A549 (cell line): Measurements from ENCODE around the gene ASPN.

Source experiments
- CTCF ChIP-seq: fragments of >200 bp; sonication (Bioruptor Twin); formaldehyde crosslinking; IDR thresholded peaks from 3 replicates; pipeline ENCODE4 v1.5.1; 2016
- HMGXB4 ChIP-seq: fragments of 250-450 bp; sonication (Bioruptor Pico); IDR thresholded peaks from 2 replicates; pipeline ENCODE4 v1.5.0; 2021; ENCODE audit warnings: mild to moderate bottlenecking, moderate library complexity, borderline replicate concordance
- JUN ChIP-seq, 2 experiments: fragments of >200 bp; sonication (Bioruptor Twin); formaldehyde crosslinking; IDR thresholded peaks; 2 replicates in 1 of 2; 3 replicates in 1 of 2; pipeline ENCODE4 v1.6.1; 2016 to 2017
- JUNB ChIP-seq: fragments of >200 bp; sonication (Bioruptor Twin); formaldehyde crosslinking; IDR thresholded peaks from 2 replicates; pipeline ENCODE4 v1.6.1; 2016
- POLR2A ChIP-seq: IDR thresholded peaks from 2 replicates; pipeline ENCODE4 v1.6.1; 2012; ENCODE audit warnings: mild to moderate bottlenecking, low read length
- POLR2AphosphoS2 ChIP-seq: conservative IDR thresholded peaks from 2 replicates; pipeline ENCODE4 v1.6.1; 2012; ENCODE audit warnings: low read length, improper control_type of control experiment, inconsistent platforms
- SMC3 ChIP-seq: fragments of >200 bp; sonication (Bioruptor Twin); formaldehyde crosslinking; IDR thresholded peaks from 3 replicates; pipeline ENCODE4 v1.6.1; 2018; ENCODE audit warnings: inconsistent platforms
- TF ChIP-seq, protein P1 (sequence below): fragments of 200-600 bp; sonication (generic); IDR thresholded peaks from 2 replicates; pipeline ENCODE4 v1.6.1; 2016; ENCODE audit warnings: antibody characterized with exemption, mild to moderate bottlenecking, moderate library complexity
- TF ChIP-seq, protein P2 (sequence below): IDR thresholded peaks from 2 replicates; pipeline ENCODE4 v1.6.1; 2012
- TF ChIP-seq, protein P3 (sequence below): IDR thresholded peaks from 2 replicates; pipeline ENCODE4 v1.6.1; 2012

DNA sequence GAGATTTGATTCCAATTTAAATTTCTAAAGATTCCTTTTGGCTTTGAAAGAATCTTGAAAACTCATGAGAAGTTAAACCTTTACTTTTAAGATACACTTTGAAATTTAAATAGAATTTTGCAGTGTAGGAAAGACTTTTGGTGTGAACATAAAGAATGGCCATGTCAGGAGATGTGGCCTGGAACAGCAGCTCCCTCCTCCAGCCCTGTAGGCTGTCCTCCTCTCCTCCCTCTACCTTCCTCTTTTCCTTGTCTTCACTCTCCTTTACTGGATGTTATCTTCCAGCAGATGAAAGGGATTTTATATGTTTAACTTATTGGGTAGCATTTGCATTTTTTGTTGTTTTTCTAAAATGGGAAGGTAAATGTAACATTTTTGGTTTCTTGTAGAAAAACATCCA, 18.9 kb downstream of the ASPN start:
- TF ChIP-seq CTCF = no peak
- no peak for TF ChIP-seq POLR2A
- no peak for TF ChIP-seq JUN (IDR thresholded peaks at IDR 0.05)
- no peak for TF ChIP-seq SMC3
- no peak for TF ChIP-seq POLR2AphosphoS2
- no peak for TF ChIP-seq JUNB
- TF ChIP-seq, protein P1, sequence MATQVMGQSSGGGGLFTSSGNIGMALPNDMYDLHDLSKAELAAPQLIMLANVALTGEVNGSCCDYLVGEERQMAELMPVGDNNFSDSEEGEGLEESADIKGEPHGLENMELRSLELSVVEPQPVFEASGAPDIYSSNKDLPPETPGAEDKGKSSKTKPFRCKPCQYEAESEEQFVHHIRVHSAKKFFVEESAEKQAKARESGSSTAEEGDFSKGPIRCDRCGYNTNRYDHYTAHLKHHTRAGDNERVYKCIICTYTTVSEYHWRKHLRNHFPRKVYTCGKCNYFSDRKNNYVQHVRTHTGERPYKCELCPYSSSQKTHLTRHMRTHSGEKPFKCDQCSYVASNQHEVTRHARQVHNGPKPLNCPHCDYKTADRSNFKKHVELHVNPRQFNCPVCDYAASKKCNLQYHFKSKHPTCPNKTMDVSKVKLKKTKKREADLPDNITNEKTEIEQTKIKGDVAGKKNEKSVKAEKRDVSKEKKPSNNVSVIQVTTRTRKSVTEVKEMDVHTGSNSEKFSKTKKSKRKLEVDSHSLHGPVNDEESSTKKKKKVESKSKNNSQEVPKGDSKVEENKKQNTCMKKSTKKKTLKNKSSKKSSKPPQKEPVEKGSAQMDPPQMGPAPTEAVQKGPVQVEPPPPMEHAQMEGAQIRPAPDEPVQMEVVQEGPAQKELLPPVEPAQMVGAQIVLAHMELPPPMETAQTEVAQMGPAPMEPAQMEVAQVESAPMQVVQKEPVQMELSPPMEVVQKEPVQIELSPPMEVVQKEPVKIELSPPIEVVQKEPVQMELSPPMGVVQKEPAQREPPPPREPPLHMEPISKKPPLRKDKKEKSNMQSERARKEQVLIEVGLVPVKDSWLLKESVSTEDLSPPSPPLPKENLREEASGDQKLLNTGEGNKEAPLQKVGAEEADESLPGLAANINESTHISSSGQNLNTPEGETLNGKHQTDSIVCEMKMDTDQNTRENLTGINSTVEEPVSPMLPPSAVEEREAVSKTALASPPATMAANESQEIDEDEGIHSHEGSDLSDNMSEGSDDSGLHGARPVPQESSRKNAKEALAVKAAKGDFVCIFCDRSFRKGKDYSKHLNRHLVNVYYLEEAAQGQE = no peak
- TF ChIP-seq HMGXB4 = no peak
- TF ChIP-seq, protein P2, sequence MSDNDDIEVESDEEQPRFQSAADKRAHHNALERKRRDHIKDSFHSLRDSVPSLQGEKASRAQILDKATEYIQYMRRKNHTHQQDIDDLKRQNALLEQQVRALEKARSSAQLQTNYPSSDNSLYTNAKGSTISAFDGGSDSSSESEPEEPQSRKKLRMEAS = no peak
- TF ChIP-seq, protein P3, sequence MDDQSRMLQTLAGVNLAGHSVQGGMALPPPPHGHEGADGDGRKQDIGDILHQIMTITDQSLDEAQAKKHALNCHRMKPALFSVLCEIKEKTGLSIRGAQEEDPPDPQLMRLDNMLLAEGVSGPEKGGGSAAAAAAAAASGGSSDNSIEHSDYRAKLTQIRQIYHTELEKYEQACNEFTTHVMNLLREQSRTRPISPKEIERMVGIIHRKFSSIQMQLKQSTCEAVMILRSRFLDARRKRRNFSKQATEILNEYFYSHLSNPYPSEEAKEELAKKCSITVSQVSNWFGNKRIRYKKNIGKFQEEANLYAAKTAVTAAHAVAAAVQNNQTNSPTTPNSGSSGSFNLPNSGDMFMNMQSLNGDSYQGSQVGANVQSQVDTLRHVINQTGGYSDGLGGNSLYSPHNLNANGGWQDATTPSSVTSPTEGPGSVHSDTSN = no peak
